ENCODE results near the gene ATXN7.

DNA sequence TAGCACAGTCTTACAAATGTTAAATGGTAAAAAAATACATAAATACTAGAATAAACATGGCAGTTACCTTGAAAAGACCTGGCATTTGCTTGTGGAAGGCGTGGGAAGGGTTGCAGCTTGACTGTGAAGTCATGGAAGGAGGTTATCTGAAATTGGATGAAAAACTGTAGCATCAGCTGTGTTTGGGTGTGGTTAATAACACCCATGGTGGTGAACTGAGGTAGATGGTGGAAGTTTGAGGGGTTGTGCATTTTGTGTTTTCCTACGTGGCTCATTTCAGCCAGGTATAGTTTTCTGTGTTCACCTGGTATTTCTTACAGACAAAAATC lies 113.2 kb downstream of the ATXN7 start:
- TF ChIP-seq POLR2AphosphoS5 (IDR thresholded peaks at IDR 0.05), result no peak
- TF ChIP-seq, protein P1, sequence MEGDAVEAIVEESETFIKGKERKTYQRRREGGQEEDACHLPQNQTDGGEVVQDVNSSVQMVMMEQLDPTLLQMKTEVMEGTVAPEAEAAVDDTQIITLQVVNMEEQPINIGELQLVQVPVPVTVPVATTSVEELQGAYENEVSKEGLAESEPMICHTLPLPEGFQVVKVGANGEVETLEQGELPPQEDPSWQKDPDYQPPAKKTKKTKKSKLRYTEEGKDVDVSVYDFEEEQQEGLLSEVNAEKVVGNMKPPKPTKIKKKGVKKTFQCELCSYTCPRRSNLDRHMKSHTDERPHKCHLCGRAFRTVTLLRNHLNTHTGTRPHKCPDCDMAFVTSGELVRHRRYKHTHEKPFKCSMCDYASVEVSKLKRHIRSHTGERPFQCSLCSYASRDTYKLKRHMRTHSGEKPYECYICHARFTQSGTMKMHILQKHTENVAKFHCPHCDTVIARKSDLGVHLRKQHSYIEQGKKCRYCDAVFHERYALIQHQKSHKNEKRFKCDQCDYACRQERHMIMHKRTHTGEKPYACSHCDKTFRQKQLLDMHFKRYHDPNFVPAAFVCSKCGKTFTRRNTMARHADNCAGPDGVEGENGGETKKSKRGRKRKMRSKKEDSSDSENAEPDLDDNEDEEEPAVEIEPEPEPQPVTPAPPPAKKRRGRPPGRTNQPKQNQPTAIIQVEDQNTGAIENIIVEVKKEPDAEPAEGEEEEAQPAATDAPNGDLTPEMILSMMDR (IDR thresholded peaks at IDR 0.05), result no peak
- TF ChIP-seq EP300 (IDR thresholded peaks at IDR 0.05), result no peak
- no peak for TF ChIP-seq POLR2A (IDR thresholded peaks at IDR 0.05)

Data from stomach (tissue), 4 donors.